Measurements from ENCODE around the gene SCN3A.

Gene SCN3A

DNA sequence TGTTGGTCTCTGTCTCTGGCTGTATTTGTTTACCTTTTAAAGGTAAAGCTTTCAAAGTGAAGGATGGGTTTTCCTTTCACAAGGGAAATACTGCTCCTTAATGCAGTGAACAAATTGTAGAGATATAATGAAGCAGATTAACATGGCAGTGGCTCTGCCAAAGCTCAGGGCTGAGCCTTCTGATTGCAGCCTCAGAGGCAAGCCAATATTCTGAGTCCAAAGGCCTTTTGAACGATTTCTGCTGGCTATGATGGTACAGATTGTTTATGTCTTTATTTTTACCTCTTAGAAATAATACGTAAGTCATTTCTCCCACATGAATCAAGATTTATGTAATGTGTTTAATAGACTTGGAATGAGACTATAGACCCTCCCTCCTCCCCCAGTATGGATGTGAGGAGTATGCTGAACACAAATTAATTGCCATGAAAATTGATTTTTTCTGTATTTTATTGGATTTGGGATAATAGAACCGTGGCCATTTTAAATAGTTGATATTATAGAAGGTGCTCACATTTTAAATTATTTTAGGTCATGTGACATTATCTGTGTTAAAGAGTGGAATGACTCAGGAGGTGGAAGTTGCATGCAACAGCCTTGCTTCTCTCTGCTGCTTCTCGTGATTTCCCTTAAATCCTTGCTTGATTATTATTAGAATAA, 36.1 kb upstream of the SCN3A start:
- in situ Hi-C loops (cut with MboI; ENCODE audit: low sequenced_read_pairs, unreplicated experiment) = no loop called here
- TF ChIP-seq, protein P1, sequence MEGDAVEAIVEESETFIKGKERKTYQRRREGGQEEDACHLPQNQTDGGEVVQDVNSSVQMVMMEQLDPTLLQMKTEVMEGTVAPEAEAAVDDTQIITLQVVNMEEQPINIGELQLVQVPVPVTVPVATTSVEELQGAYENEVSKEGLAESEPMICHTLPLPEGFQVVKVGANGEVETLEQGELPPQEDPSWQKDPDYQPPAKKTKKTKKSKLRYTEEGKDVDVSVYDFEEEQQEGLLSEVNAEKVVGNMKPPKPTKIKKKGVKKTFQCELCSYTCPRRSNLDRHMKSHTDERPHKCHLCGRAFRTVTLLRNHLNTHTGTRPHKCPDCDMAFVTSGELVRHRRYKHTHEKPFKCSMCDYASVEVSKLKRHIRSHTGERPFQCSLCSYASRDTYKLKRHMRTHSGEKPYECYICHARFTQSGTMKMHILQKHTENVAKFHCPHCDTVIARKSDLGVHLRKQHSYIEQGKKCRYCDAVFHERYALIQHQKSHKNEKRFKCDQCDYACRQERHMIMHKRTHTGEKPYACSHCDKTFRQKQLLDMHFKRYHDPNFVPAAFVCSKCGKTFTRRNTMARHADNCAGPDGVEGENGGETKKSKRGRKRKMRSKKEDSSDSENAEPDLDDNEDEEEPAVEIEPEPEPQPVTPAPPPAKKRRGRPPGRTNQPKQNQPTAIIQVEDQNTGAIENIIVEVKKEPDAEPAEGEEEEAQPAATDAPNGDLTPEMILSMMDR (IDR thresholded peaks at IDR 0.05; ENCODE audit: borderline replicate concordance, control extremely low read depth, extremely low read depth, insufficient read depth, missing control alignments) = no peak
- no peak for DNase-seq (ENCODE audit: low spot score)

DNA sequence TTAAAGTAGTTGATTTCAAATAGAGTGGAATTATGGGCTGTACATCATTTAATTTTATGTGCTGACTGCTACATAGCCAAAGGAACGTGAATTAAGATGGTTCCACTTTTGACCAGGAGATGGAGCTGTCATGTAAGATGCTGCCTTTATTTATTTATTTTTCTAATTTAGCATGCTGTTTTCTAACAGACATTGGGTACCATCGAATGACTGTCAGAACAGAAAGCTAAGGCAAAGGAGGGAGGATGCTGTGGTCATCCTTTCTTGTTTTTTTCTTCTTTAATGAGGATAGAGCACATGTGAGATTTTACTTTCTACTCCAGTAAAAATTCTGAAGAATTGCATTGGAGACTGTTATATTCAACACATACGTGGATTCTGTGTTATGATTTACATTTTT, 35.4 kb upstream of the SCN3A start, which contains the start of gene SCN2A:
Gene SCN2A, plus strand, starts transcription at position 185 of the 400 bp plus-strand sequence. CDS start 56,410 bp downstream, outside the sequence.
- DNase-seq (ENCODE audit: low spot score) = no peak
- TF ChIP-seq, protein P1 (IDR thresholded peaks at IDR 0.05; ENCODE audit: borderline replicate concordance, control extremely low read depth, extremely low read depth, insufficient read depth, missing control alignments) = peak; percentile 32
- in situ Hi-C loops (cut with MboI; ENCODE audit: low sequenced_read_pairs, unreplicated experiment) = no loop called here

DNA sequence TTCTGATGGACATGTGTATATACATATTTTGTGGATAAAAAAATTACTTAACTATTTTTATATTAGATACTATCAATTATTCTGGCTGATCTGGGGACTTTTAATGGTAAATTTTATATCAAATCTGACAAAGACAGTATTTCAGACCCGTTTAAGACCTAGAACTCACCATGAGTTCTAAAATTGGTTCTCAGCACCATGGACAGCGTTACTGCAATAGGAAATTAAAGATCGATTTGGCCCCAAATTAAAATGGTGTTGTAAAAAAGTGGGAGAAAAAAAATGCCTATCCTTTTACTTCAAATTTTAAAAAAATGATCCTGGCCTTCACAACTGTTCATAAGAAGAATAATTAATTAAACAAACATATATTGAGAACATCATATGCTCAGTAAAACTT, 34.4 kb upstream of the SCN3A start:
- in situ Hi-C loops (cut with MboI; ENCODE audit: low sequenced_read_pairs, unreplicated experiment) = no loop called here
- TF ChIP-seq, protein P1 (IDR thresholded peaks at IDR 0.05; ENCODE audit: borderline replicate concordance, control extremely low read depth, extremely low read depth, insufficient read depth, missing control alignments) = no peak
- no peak for DNase-seq (ENCODE audit: low spot score)

DNA sequence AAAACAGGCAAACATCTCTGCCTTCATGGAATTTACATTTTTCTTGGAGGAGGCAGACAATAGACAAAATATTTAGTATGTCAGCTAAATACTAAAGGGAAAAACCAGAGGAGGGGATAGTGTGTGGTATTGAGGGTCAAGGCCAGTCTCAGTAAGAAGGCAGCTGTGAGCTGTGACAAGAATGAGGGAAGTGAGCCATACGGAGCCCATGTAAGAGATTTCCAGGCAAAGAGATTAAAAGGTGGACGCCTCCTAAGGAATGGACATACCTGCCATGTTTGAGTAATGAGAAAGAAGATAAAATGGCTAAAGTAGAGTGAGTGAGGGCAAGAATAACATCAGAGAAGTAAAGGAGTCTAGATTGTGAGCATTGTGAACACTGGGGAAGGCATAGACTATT, 33.2 kb upstream of the SCN3A start:
- no peak for DNase-seq (ENCODE audit: low spot score)
- in situ Hi-C loops (cut with MboI; ENCODE audit: low sequenced_read_pairs, unreplicated experiment) = no loop called here
- TF ChIP-seq, protein P1 (IDR thresholded peaks at IDR 0.05; ENCODE audit: borderline replicate concordance, control extremely low read depth, extremely low read depth, insufficient read depth, missing control alignments) = no peak

DNA sequence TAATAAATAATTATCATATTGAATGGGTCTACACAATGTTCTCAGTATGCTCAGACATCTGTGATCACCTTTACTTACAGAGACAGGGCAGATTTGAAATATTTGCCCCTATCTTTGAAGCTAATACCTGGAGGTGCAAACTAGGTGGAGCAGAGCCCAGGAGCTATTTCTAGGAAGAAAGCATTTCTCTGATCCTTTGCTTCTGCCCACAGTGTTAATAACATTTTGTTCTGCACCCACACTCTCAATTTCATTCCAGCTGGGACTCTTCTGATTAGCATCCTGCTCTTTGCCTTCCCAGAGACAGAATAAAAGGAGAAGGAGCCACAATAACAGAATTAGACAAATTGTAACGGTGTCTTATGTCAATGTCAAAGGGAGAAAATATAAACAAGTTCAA, 23.7 kb upstream of the SCN3A start:
- DNase-seq (ENCODE audit: low spot score) = no peak
- in situ Hi-C loops (cut with MboI; ENCODE audit: low sequenced_read_pairs, unreplicated experiment) = no loop called here
- TF ChIP-seq, protein P1 (IDR thresholded peaks at IDR 0.05; ENCODE audit: borderline replicate concordance, control extremely low read depth, extremely low read depth, insufficient read depth, missing control alignments) = no peak

DNA sequence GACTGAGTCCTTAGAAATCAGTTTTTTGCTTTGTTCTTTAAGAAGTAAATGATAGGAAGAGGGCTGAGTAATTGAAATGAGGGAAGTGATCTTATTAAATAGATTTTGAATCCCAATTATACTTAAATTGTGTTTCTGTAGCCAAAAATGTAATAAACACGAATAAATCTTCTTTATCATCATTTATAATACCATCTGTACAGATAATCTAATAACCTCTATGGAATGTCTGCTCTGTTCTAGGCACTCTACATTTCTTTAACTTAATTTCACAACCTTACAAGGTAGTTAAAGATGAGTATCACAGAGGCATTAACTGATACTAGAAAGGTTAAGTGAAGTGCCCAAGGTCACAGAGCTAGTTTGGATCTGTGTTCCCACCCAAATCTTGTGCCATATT, 21.1 kb upstream of the SCN3A start:
- in situ Hi-C loops (cut with MboI; ENCODE audit: low sequenced_read_pairs, unreplicated experiment) = loop anchor here (25.0 kb wide), 1 partner anchor 488 kb away; no protein-coding TSS in a partner anchor
- TF ChIP-seq, protein P1 (IDR thresholded peaks at IDR 0.05; ENCODE audit: borderline replicate concordance, control extremely low read depth, extremely low read depth, insufficient read depth, missing control alignments) = no peak
- no peak for DNase-seq (ENCODE audit: low spot score)
